K562 (cell line): ENCODE measurements around the gene ULK3. TPM values are rescaled to one million over a fixed set of nuclear protein-coding genes. Genes with fewer than 3 reads are reported as not detected.

ENCODE experiments used
- ATAC-seq: fragments of 200-7000 bp; cut with Tn5 transposase; 3 replicates; pipeline ENCODE4 v1.9.1; 2020; ENCODE audit warnings: moderate library complexity
- BruUV-seq: library from RNA; stranded (reverse); fragments of 400-500 nt; replicated peaks from 2 replicates; lab custom pipeline; 2021; lab: Mats Ljungman, UMichigan
- CTCF ChIA-PET: fragments of 300-600 bp; formaldehyde crosslinking; extraction: SDS; loops from one replicate; lab custom pipeline; 2021; ENCODE audit warnings: low intra/inter-chr PET ratio; lab: Yijun Ruan, JAX
- POLR2A ChIA-PET: fragments of 300-600, 350-650 bp; sonication (Branson Sonifier 250); formaldehyde crosslinking; extraction: SDS; loops from one replicate; lab custom pipeline; 2021; ENCODE audit warnings: antibody characterized with exemption, inconsistent platforms; lab: Yijun Ruan, JAX
- DNase-seq, 4 experiments: peaks; one replicate each; pipeline versions ENCODE4 v3.0.0 to v3.0.0-alpha.2; 2011 to 2018; ENCODE audit warnings: low spot score in 3 of 4, mixed read lengths in 3 of 4; ENCODE audit errors: extremely low read depth in 1 of 4
- FAIRE-seq: peaks from 2 replicates; lab custom pipeline; 2011; peaks lifted over from hg19 to GRCh38; lab: Jason Lieb, UNC
- H2AFZ ChIP-seq: 2 replicates; pipeline ENCODE4 v1.6.0; 2011; ENCODE audit warnings: low read depth, low read length, control low read depth, inconsistent platforms
- H3K27ac ChIP-seq: fragments of 200-600 bp; 3 replicates; pipeline ENCODE4 v1.8.0; 2011; ENCODE audit warnings: low read depth, mild to moderate bottlenecking, control low read depth, inconsistent platforms, low read length, moderate library complexity, mixed read lengths; ENCODE audit errors: extremely low read depth
- H3K27me3 ChIP-seq, 2 experiments: fragments of 300-600 bp in 1 of 2; 2 replicates in 1 of 2; 3 replicates in 1 of 2; pipeline versions ENCODE4 v1.6.0 to v1.8.0; 2011; ENCODE audit warnings: inconsistent platforms in 2 of 2, low read length in 2 of 2, mild to moderate bottlenecking in 1 of 2, mixed read lengths in 1 of 2, moderate library complexity in 1 of 2; ENCODE audit not compliant: control insufficient read depth in 2 of 2, insufficient read depth in 2 of 2
- H3K36me3 ChIP-seq: fragments of 300-600 bp; 3 replicates; pipeline ENCODE4 v1.8.0; 2011; ENCODE audit warnings: mild to moderate bottlenecking, low read length, inconsistent platforms; ENCODE audit not compliant: control insufficient read depth, insufficient read depth
- H3K4me1 ChIP-seq, 2 experiments: fragments of 200-600 bp in 1 of 2; replicated peaks in 1 of 2; 2 replicates in 1 of 2; 3 replicates in 1 of 2; pipeline versions ENCODE4 v1.5.1 to v1.8.0; 2011; ENCODE audit warnings: inconsistent platforms in 2 of 2, low read length in 2 of 2, mild to moderate bottlenecking in 1 of 2, mixed read lengths in 1 of 2, moderate library complexity in 1 of 2; ENCODE audit not compliant: control insufficient read depth in 2 of 2, insufficient read depth in 2 of 2
- H3K4me2 ChIP-seq: 2 replicates; pipeline ENCODE4 v1.6.1; 2011; ENCODE audit warnings: low read length, control low read depth, inconsistent platforms, mixed read lengths; ENCODE audit not compliant: insufficient read depth
- H3K4me3 ChIP-seq: fragments of 200-600 bp; sonication (generic), shearing (Covaris generic); 2 replicates; pipeline ENCODE4 v1.5.1; 2016; ENCODE audit warnings: control low read depth, inconsistent platforms
- H3K79me2 ChIP-seq: fragments of 200-600 bp; 3 replicates; pipeline ENCODE4 v1.8.0; 2011; ENCODE audit warnings: low read length, inconsistent platforms; ENCODE audit not compliant: control insufficient read depth, insufficient read depth
- H3K9ac ChIP-seq, 2 experiments: 2 replicates each; pipeline versions ENCODE4 v1.6.0 to v1.6.1; 2011; ENCODE audit warnings: low read depth in 2 of 2, low read length in 2 of 2, control low read depth in 1 of 2, inconsistent platforms in 1 of 2, mild to moderate bottlenecking in 1 of 2, mixed read lengths in 1 of 2; ENCODE audit not compliant: insufficient read depth in 1 of 2
- H3K9me1 ChIP-seq: one replicate; pipeline ENCODE4 v1.6.0; 2011; ENCODE audit warnings: inconsistent platforms, mild to moderate bottlenecking, low read length, moderate library complexity; ENCODE audit not compliant: control insufficient read depth, insufficient read depth
- H3K9me3 ChIP-seq: replicated peaks from 2 replicates; pipeline ENCODE4 v1.5.1; 2011; ENCODE audit warnings: low read depth, low read length, inconsistent platforms; ENCODE audit not compliant: control insufficient read depth, insufficient read depth
- H4K20me1 ChIP-seq: replicated peaks from 2 replicates; pipeline ENCODE4 v1.6.1; 2011; ENCODE audit warnings: low read length, inconsistent platforms, mixed read lengths; ENCODE audit not compliant: control insufficient read depth, insufficient read depth
- CXXC5 ChIP-seq: fragments of 250-450 bp; sonication (Bioruptor Pico); IDR thresholded peaks from 2 replicates; pipeline ENCODE4 v1.8.0; 2022; ENCODE audit warnings: inconsistent platforms, mild to moderate bottlenecking, moderate library complexity
- IRF1 ChIP-seq: sonication (generic); formaldehyde crosslinking; IDR thresholded peaks from 2 replicates; pipeline ENCODE4 v1.8.0; 2022; ENCODE audit warnings: missing genetic modification reagents, mild to moderate bottlenecking, borderline replicate concordance
- MCM5 ChIP-seq: fragments of 450-650 bp; IDR thresholded peaks from 2 replicates; pipeline ENCODE4 v1.6.1; 2016; ENCODE audit warnings: low read depth
- MLX ChIP-seq, 2 experiments: fragments of 450-650 bp in 1 of 2; sonication (generic) in 1 of 2; formaldehyde crosslinking; conservative IDR thresholded peaks; 2 replicates each; pipeline versions ENCODE4 v1.4.0 to v1.8.1; 2020 to 2022; ENCODE audit warnings: mild to moderate bottlenecking in 1 of 2, missing genetic modification reagents in 1 of 2
- SMARCA5 ChIP-seq: fragments of 450-650 bp; IDR thresholded peaks from 2 replicates; pipeline ENCODE4 v1.6.1; 2016
- SRSF9 ChIP-seq: fragments of 200-400 bp; formaldehyde crosslinking; IDR thresholded peaks from 2 replicates; pipeline ENCODE4 v1.6.1; 2017; ENCODE audit warnings: low read depth, low read length, borderline replicate concordance
- TCF7L2 ChIP-seq: fragments of 150-350 bp; IDR thresholded peaks from 2 replicates; pipeline ENCODE4 v1.6.1; 2016; ENCODE audit warnings: low read depth, mild to moderate bottlenecking, low read length, moderate library complexity
- ZNF134 ChIP-seq: fragments of 250-450 bp; sonication (Bioruptor Pico); conservative IDR thresholded peaks from 2 replicates; pipeline ENCODE4 v1.4.0; 2020
- ZNF408 ChIP-seq: fragments of 250-450 bp; sonication (Bioruptor Pico); IDR thresholded peaks from 2 replicates; pipeline ENCODE4 v1.4.0; 2020; ENCODE audit warnings: low read depth, mild to moderate bottlenecking, moderate library complexity
- whole genome bisulfite sequencing: fragments of 100-300 bp; shearing (Covaris generic); methylation state at CpG from one replicate; pipeline ENCODE4 v1.1.6; 2016; ENCODE audit warnings: low coverage, mixed read lengths; ENCODE audit not compliant: insufficient coverage; ENCODE audit errors: missing lambda C conversion rate; 5-methylcytosine and 5-hydroxymethylcytosine counted together
- in situ Hi-C: fragments of 300-500 bp; cut with MboI; formaldehyde crosslinking; loops from 4 replicates; pipeline ENCODE4 v1.15.0; 2018; ENCODE audit warnings: inconsistent platforms, mixed read lengths
- intact Hi-C: fragments of 100-400 bp; cut with micrococcal nuclease; formaldehyde crosslinking; loops from 2 replicates; pipeline ENCODE4 v1.14.2; 2022
- polyA plus RNA-seq, 8 experiments: library from polyadenylated mRNA; depleted of rRNA in 4 of 8; stranded (reverse) in 5 of 8; unstranded in 3 of 8; fragments of >200 nt; fragmentation: Nextera tagmentation in 2 of 8; fragmentation: Illumina TruSeq in 1 of 8; extraction: Ambion mirVana in 2 of 8; extraction: Trizol in 1 of 8; gene quantifications; 2 replicates each; pipeline versions ENCODE4 v1.2.1 to v1.2.3, GENCODE V29; 2011 to 2014; ENCODE audit warnings: inconsistent platforms in 1 of 8, missing spikeins in 1 of 8
- total RNA-seq, 7 experiments: library from RNA; depleted of rRNA in 6 of 7; stranded (reverse); fragments of >200 nt in 6 of 7; fragmentation: Illumina TruSeq in 2 of 7; extraction: Trizol in 2 of 7; gene quantifications; 2 replicates each; pipeline versions ENCODE4 v1.2.1 to v1.2.3, GENCODE V29; 2011 to 2021; ENCODE audit warnings: low replicate concordance in 1 of 7
- TF ChIP-seq, protein P1 (sequence below): fragments of 450-650 bp; IDR thresholded peaks from 2 replicates; pipeline ENCODE4 v1.7.1; 2018; ENCODE audit warnings: mild to moderate bottlenecking, low read depth; ENCODE audit not compliant: partially characterized antibody
- TF ChIP-seq, protein P2 (sequence below): sonication (generic); formaldehyde crosslinking; IDR thresholded peaks from 2 replicates; pipeline ENCODE4 v1.8.0; 2022; ENCODE audit warnings: mild to moderate bottlenecking, missing genetic modification reagents
- TF ChIP-seq, protein P3 (sequence below): sonication (generic); formaldehyde crosslinking; IDR thresholded peaks from 2 replicates; pipeline ENCODE4 v1.5.0; 2020; ENCODE audit warnings: missing genetic modification reagents

The ULK3 gene
- total and polyA plus RNA-seq, 9 of the 15 experiments (the other 6 are each of a cell fraction or from before 2014, with no cell fraction given) = 0.68 to 68.0 (median 34.9) TPM

- intact Hi-C loops (no loop called here), in situ Hi-C loops (no loop called here)
- FAIRE-seq (no peak), DNase-seq (no peak), ATAC-seq (no peak)
- Histone ChIP-seq H3K9me1 (no peaks in the 10 kb centered on the region), H3K9ac (no peak overlapping the region), H4K20me1 (peaks cover 37% of the 10 kb centered on the region), H3K4me1 (peaks cover 24 to 46% of the 10 kb centered on the region in 2 experiments), H3K4me2 (no peak overlapping the region), H3K27me3 (no peaks in the 10 kb centered on the region), H3K9me3 (no peaks in the 10 kb centered on the region), H3K36me3 (peaks cover 73% of the 10 kb centered on the region; the same call in 2 of the 3 replicates), H3K4me3 (no peak overlapping the region), H3K79me2 (peaks cover 71% of the 10 kb centered on the region), H3K27ac (no peak overlapping the region), H2AFZ (no peak overlapping the region)
- no peak for TF ChIP-seq IRF1 (CRISPR knock-in tag)
- TF ChIP-seq MCM5 = no peak
- TF ChIP-seq, protein P1, sequence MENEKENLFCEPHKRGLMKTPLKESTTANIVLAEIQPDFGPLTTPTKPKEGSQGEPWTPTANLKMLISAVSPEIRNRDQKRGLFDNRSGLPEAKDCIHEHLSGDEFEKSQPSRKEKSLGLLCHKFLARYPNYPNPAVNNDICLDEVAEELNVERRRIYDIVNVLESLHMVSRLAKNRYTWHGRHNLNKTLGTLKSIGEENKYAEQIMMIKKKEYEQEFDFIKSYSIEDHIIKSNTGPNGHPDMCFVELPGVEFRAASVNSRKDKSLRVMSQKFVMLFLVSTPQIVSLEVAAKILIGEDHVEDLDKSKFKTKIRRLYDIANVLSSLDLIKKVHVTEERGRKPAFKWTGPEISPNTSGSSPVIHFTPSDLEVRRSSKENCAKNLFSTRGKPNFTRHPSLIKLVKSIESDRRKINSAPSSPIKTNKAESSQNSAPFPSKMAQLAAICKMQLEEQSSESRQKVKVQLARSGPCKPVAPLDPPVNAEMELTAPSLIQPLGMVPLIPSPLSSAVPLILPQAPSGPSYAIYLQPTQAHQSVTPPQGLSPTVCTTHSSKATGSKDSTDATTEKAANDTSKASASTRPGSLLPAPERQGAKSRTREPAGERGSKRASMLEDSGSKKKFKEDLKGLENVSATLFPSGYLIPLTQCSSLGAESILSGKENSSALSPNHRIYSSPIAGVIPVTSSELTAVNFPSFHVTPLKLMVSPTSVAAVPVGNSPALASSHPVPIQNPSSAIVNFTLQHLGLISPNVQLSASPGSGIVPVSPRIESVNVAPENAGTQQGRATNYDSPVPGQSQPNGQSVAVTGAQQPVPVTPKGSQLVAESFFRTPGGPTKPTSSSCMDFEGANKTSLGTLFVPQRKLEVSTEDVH = no peak
- no peak for TF ChIP-seq ZNF408 (CRISPR knock-in tag)
- no peak for TF ChIP-seq MLX (CRISPR knock-in tag; conservative IDR thresholded peaks at IDR 0.05)
- no peak for TF ChIP-seq ZNF134 (CRISPR knock-in tag)
- TF ChIP-seq SMARCA5 = no peak
- TF ChIP-seq SRSF9 = no peak
- TF ChIP-seq, protein P2, sequence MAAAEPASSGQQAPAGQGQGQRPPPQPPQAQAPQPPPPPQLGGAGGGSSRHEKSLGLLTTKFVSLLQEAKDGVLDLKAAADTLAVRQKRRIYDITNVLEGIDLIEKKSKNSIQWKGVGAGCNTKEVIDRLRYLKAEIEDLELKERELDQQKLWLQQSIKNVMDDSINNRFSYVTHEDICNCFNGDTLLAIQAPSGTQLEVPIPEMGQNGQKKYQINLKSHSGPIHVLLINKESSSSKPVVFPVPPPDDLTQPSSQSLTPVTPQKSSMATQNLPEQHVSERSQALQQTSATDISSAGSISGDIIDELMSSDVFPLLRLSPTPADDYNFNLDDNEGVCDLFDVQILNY (CRISPR knock-in tag) = no peak
- no peak for TF ChIP-seq CXXC5 (CRISPR knock-in tag)
- TF ChIP-seq, protein P3, sequence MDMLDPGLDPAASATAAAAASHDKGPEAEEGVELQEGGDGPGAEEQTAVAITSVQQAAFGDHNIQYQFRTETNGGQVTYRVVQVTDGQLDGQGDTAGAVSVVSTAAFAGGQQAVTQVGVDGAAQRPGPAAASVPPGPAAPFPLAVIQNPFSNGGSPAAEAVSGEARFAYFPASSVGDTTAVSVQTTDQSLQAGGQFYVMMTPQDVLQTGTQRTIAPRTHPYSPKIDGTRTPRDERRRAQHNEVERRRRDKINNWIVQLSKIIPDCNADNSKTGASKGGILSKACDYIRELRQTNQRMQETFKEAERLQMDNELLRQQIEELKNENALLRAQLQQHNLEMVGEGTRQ (CRISPR knock-in tag) = no peak
- no peak for TF ChIP-seq TCF7L2
- no TSS peak for BruUV-seq
- ChIA-PET CTCF (no interaction called here), POLR2A (interaction anchor here (0.6 kb wide), 1 partner anchor 279 kb away, joined by 3 read pairs; no protein-coding TSS in a partner anchor)
- 65% methylated on average over 1 of the region's 1 CpG for WGBS
Measured at GRCh38 chr15:74791007-74791406, 51.9 kb downstream of the ULK3 start.
